Measurements from ENCODE around the gene ACYP2.

DNA sequence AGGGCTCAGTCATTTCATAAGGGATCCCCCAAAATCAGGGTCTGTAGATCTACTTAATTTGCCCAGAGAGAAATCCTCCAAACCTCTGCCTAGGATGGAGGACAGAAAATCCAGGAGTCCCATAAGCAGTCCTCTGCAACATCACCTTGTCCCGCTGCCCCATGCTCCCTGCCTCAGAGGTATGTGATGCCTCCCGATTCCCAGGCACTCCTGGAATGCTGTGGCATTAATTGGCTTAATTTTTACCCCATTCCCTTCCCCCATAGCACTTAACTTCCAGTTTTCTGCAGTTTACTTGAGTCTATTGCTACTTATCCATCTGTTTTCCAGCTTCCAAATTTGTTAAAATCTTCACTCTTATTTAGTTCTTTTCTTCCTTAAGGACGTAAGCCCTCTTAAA lies 232.2 kb downstream of the ACYP2 start:
- TF ChIP-seq, protein P1, sequence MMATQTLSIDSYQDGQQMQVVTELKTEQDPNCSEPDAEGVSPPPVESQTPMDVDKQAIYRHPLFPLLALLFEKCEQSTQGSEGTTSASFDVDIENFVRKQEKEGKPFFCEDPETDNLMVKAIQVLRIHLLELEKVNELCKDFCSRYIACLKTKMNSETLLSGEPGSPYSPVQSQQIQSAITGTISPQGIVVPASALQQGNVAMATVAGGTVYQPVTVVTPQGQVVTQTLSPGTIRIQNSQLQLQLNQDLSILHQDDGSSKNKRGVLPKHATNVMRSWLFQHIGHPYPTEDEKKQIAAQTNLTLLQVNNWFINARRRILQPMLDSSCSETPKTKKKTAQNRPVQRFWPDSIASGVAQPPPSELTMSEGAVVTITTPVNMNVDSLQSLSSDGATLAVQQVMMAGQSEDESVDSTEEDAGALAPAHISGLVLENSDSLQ (IDR thresholded peaks at IDR 0.05): no peak
- TF ChIP-seq SUZ12 (IDR thresholded peaks at IDR 0.05): no peak
- TF ChIP-seq CTBP1 (IDR thresholded peaks at IDR 0.05; ENCODE audit: borderline replicate concordance): no peak
- TF ChIP-seq FOXK2 (IDR thresholded peaks at IDR 0.05): no peak
- TF ChIP-seq FOXM1 (IDR thresholded peaks at IDR 0.05; ENCODE audit: borderline replicate concordance): no peak
- TF ChIP-seq SP1 (IDR thresholded peaks at IDR 0.05): no peak
- TF ChIP-seq ZNF384 (IDR thresholded peaks at IDR 0.05): no peak
